Gastrocnemius medialis (tissue), 4 donors: ENCODE data around the gene SUSD4.

Source experiments
- POLR2A ChIP-seq, 2 donors: fragments of 450-650 bp; IDR thresholded peaks; one replicate each; pipeline ENCODE4 v1.6.1; 2017; ENCODE audit warnings: antibody characterized with exemption in 2 of 2, mild to moderate bottlenecking in 2 of 2, moderate library complexity in 2 of 2
- TF ChIP-seq, protein P1 (sequence below), 5 experiments: fragments of 450-650 bp in 3 of 5; fragments of 200-600 bp in 2 of 5; sonication (generic) in 2 of 5; IDR thresholded peaks in 4 of 5; conservative IDR thresholded peaks in 1 of 5; 1 replicate in 4 of 5; 2 replicates in 1 of 5; pipeline ENCODE4 v1.5.1; 2016 to 2019; ENCODE audit warnings: antibody characterized with exemption in 5 of 5, mild to moderate bottlenecking in 3 of 5, moderate library complexity in 3 of 5

DNA sequence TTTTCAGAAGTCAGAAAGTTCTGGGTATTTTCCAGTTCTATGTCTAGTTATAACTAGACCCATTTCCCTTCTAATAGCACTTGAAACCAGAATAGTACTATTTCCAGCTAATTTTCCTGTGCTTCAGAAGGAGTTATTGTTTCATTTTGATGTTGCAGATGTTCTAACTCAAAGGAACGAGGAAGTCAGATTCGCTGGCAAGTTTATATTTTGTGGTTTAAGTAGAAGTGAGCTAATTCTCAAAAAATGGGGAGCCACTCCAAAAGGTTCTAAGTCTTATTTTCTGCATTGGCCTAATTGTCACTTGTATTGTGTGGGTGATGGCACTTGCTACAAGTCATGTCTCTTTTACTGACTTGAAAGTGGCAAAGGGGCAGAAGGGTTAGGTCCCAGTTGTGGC is 47.3 kb upstream of the SUSD4 start:
- TF ChIP-seq, protein P1, sequence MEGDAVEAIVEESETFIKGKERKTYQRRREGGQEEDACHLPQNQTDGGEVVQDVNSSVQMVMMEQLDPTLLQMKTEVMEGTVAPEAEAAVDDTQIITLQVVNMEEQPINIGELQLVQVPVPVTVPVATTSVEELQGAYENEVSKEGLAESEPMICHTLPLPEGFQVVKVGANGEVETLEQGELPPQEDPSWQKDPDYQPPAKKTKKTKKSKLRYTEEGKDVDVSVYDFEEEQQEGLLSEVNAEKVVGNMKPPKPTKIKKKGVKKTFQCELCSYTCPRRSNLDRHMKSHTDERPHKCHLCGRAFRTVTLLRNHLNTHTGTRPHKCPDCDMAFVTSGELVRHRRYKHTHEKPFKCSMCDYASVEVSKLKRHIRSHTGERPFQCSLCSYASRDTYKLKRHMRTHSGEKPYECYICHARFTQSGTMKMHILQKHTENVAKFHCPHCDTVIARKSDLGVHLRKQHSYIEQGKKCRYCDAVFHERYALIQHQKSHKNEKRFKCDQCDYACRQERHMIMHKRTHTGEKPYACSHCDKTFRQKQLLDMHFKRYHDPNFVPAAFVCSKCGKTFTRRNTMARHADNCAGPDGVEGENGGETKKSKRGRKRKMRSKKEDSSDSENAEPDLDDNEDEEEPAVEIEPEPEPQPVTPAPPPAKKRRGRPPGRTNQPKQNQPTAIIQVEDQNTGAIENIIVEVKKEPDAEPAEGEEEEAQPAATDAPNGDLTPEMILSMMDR (IDR thresholded peaks at IDR 0.05 in 4 of 5, conservative IDR thresholded peaks at IDR 0.05 in 1 of 5) = no peak
- no peak for TF ChIP-seq POLR2A (IDR thresholded peaks at IDR 0.05)
